Measurements from ENCODE around the gene FXR2.

Gene FXR2

DNA sequence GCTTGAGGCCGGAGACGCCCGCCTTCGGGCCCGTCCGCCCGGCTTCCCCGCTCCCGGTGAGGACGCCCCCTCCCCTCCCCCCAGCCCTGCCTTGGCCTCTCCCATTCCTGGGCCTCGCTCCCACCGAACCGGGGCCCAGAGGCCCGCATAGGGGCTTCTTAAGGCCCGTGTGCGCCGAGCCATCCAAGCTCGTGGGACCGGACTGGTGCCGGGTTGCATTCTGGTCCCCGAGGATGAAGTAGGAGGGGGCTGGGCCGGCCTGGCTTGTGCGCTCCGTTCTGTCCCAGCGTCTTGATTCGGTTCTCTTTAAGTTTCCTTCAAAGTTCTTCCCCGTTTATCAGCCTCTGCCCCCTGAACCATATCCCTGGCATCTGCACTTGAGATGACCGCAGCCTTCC lies 52.5 kb downstream of the FXR2 start:
- Histone ChIP-seq H3K27ac (replicated peaks; ENCODE audit: low read length) (no peak overlapping the region), H2BK5ac (ENCODE audit: low read length) (peak overlapping the region; percentile 58), H2BK12ac (ENCODE audit: low read length) (no peak overlapping the region), H3K18ac (ENCODE audit: low read length) (no peak overlapping the region), H3K23ac (ENCODE audit: low read depth, low read length, poor library complexity) (no peak overlapping the region), H3K36me3 (replicated peaks in 1 of 2; ENCODE audit: control insufficient read depth in 2 of 2, insufficient read depth in 2 of 2, low read length in 2 of 2) (peaks cover 23 to 40% of the 10 kb centered on the region in 2 donors), H2AK5ac (ENCODE audit: low read depth, low read length) (peak overlapping the region; percentile 27), H3K9me3 (replicated peaks in 1 of 2; ENCODE audit: control insufficient read depth in 2 of 2, insufficient read depth in 1 of 2, low read depth in 1 of 2, low read length in 2 of 2) (no peaks in the 10 kb centered on the region), H3K4me3 (ENCODE audit: low read length in 2 of 2) (peak overlapping the region; percentile 85 to 86), H3K4me1 (ENCODE audit: control insufficient read depth in 2 of 2, insufficient read depth in 1 of 2, low read depth in 1 of 2, low read length in 2 of 2) (peaks cover 24 to 25% of the 10 kb centered on the region in 2 donors), H2BK15ac (ENCODE audit: low read length) (no peak overlapping the region), H2BK120ac (ENCODE audit: low read depth, low read length) (peak overlapping the region; percentile 29), H3K9ac (ENCODE audit: low read depth, low read length, poor library complexity) (peak overlapping the region; percentile 81), H3K27me3 (ENCODE audit: control insufficient read depth in 3 of 3, insufficient read depth in 3 of 3, low read depth in 1 of 3, low read length in 3 of 3) (no peaks in the 10 kb centered on the region), H3K79me1 (ENCODE audit: low read depth, low read length) (peaks cover 8% of the 10 kb centered on the region), H3K4ac (ENCODE audit: low read length) (no peak overlapping the region), H4K91ac (ENCODE audit: low read depth, low read length, poor library complexity) (no peak overlapping the region), H3K14ac (ENCODE audit: low read length) (no peak overlapping the region), H3K4me2 (ENCODE audit: insufficient read depth, low read length, poor library complexity, severe bottlenecking) (peak overlapping the region; percentile 82), H4K8ac (ENCODE audit: low read depth, low read length) (no peak overlapping the region), H2AFZ (ENCODE audit: low read length) (peak overlapping the region; percentile 94)
- DNase-seq (ENCODE audit: low spot score): no peak
- no CpG with 5 or more reads among the region's 28 CpGs for WGBS, 2 donors (ENCODE audit: extremely low coverage in 2 of 2, insufficient read length in 2 of 2, insufficient replicate concordance in 1 of 2)

DNA sequence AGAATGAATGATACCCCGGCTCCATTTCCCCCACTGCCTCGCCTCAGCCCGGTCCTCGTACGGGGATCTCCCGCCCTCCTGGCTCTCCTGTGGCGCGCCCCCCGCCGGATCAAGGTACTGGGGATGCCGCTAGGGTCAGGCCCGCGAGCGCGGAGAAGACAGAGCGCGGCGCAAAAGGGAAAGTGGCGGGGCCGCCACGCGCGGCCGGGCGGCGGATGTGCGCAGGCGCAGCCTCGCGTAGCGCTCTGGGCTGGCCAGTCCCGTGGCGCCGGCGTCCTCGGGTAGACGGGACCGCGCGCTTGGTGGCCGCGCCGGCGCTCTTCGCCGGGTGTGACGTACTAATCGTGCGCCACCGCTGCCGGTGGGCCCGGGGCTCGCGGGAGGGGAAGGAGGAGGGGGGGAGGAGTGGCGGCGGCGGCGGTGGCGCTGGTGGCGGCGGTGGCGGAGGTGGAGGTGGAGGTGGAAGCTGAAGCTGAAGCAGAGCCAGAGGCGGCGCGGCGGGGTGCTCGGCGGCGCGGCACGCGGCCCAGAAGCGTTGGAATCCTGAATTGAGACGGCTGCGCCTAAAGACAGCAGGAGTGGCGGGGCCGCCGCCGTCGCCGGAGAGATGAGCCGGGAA lies 53.0 kb downstream of the FXR2 start, which contains the start of gene SENP3:
Gene SENP3, plus strand, starts transcription at position 331 of the 619 bp plus-strand sequence. CDS start 1,158 bp downstream, outside the sequence.
- Histone ChIP-seq H3K9me3 (replicated peaks in 1 of 2; ENCODE audit: control insufficient read depth in 2 of 2, insufficient read depth in 1 of 2, low read depth in 1 of 2, low read length in 2 of 2) (no peaks in the 10 kb centered on the region), H3K4ac (ENCODE audit: low read length) (no peak within 1 kb of the TSS), H3K4me1 (ENCODE audit: control insufficient read depth in 2 of 2, insufficient read depth in 1 of 2, low read depth in 1 of 2, low read length in 2 of 2) (peaks cover 24 to 25% of the 10 kb centered on the region in 2 donors), H3K9ac (ENCODE audit: low read depth, low read length, poor library complexity) (peak within 1 kb of the TSS; percentile 95), H2AK5ac (ENCODE audit: low read depth, low read length) (peak within 1 kb of the TSS; percentile 27), H3K18ac (ENCODE audit: low read length) (peak within 1 kb of the TSS; percentile 97), H2BK12ac (ENCODE audit: low read length) (peak within 1 kb of the TSS; percentile 7), H3K27ac (replicated peaks; ENCODE audit: low read length) (peak within 1 kb of the TSS; percentile 66), H4K8ac (ENCODE audit: low read depth, low read length) (no peak within 1 kb of the TSS), H4K91ac (ENCODE audit: low read depth, low read length, poor library complexity) (no peak within 1 kb of the TSS), H3K4me2 (ENCODE audit: insufficient read depth, low read length, poor library complexity, severe bottlenecking) (peak within 1 kb of the TSS; percentile 95), H2BK120ac (ENCODE audit: low read depth, low read length) (peak within 1 kb of the TSS; percentile 29), H3K27me3 (ENCODE audit: control insufficient read depth in 3 of 3, insufficient read depth in 3 of 3, low read depth in 1 of 3, low read length in 3 of 3) (no peaks in the 10 kb centered on the region), H2BK5ac (ENCODE audit: low read length) (peak within 1 kb of the TSS; percentile 58), H2AFZ (ENCODE audit: low read length) (peak within 1 kb of the TSS; percentile 94), H3K4me3 (ENCODE audit: low read length in 2 of 2) (peak within 1 kb of the TSS; percentile 85 to 86), H2BK15ac (ENCODE audit: low read length) (no peak within 1 kb of the TSS), H3K79me1 (ENCODE audit: low read depth, low read length) (peaks cover 9% of the 10 kb centered on the region), H3K23ac (ENCODE audit: low read depth, low read length, poor library complexity) (peak within 1 kb of the TSS; percentile 81), H3K36me3 (replicated peaks in 1 of 2; ENCODE audit: control insufficient read depth in 2 of 2, insufficient read depth in 2 of 2, low read length in 2 of 2) (peaks cover 19 to 35% of the 10 kb centered on the region in 2 donors), H3K14ac (ENCODE audit: low read length) (no peak within 1 kb of the TSS)
- no CpG with 5 or more reads among the region's 82 CpGs for WGBS, 2 donors (ENCODE audit: extremely low coverage in 2 of 2, insufficient read length in 2 of 2, insufficient replicate concordance in 1 of 2)
- DNase-seq (ENCODE audit: low spot score): peak; percentile 94

GRCh38 chr17:7561028-7561575 lies 53.6 kb downstream of the FXR2 start:
- Histone ChIP-seq H2BK15ac (ENCODE audit: low read length) (no peak overlapping the region), H3K27ac (replicated peaks; ENCODE audit: low read length) (peak overlapping the region; percentile 31), H3K23ac (ENCODE audit: low read depth, low read length, poor library complexity) (no peak overlapping the region), H3K36me3 (replicated peaks in 1 of 2; ENCODE audit: control insufficient read depth in 2 of 2, insufficient read depth in 2 of 2, low read length in 2 of 2) (peaks cover 19 to 29% of the 10 kb centered on the region in 2 donors), H2BK5ac (ENCODE audit: low read length) (peak overlapping the region; percentile 58), H4K8ac (ENCODE audit: low read depth, low read length) (no peak overlapping the region), H3K27me3 (ENCODE audit: control insufficient read depth in 3 of 3, insufficient read depth in 3 of 3, low read depth in 1 of 3, low read length in 3 of 3) (no peaks in the 10 kb centered on the region), H3K4me3 (ENCODE audit: low read length in 2 of 2) (peak overlapping the region; percentile 82 to 86), H3K9me3 (replicated peaks in 1 of 2; ENCODE audit: control insufficient read depth in 2 of 2, insufficient read depth in 1 of 2, low read depth in 1 of 2, low read length in 2 of 2) (no peaks in the 10 kb centered on the region), H3K18ac (ENCODE audit: low read length) (peak overlapping the region; percentile 85), H2BK12ac (ENCODE audit: low read length) (peak overlapping the region; percentile 7), H3K4me1 (ENCODE audit: control insufficient read depth in 2 of 2, insufficient read depth in 1 of 2, low read depth in 1 of 2, low read length in 2 of 2) (peaks cover 24 to 25% of the 10 kb centered on the region in 2 donors), H3K4ac (ENCODE audit: low read length) (no peak overlapping the region), H3K9ac (ENCODE audit: low read depth, low read length, poor library complexity) (peak overlapping the region; percentile 85), H3K4me2 (ENCODE audit: insufficient read depth, low read length, poor library complexity, severe bottlenecking) (peak overlapping the region; percentile 95), H2AK5ac (ENCODE audit: low read depth, low read length) (peak overlapping the region; percentile 12), H4K91ac (ENCODE audit: low read depth, low read length, poor library complexity) (no peak overlapping the region), H2AFZ (ENCODE audit: low read length) (peak overlapping the region; percentile 94), H3K79me1 (ENCODE audit: low read depth, low read length) (peaks cover 9% of the 10 kb centered on the region), H2BK120ac (ENCODE audit: low read depth, low read length) (no peak overlapping the region), H3K14ac (ENCODE audit: low read length) (no peak overlapping the region)
- no CpG with 5 or more reads among the region's 32 CpGs for WGBS, 2 donors (ENCODE audit: extremely low coverage in 2 of 2, insufficient read length in 2 of 2, insufficient replicate concordance in 1 of 2)
- peak; percentile 81 for DNase-seq (ENCODE audit: low spot score)

All from neuronal stem cell (in vitro differentiated cells).